Astrocyte (in vitro differentiated cells and primary cell): ENCODE results near the gene CR1L. TPM values are rescaled to one million over a fixed set of nuclear protein-coding genes. Genes with fewer than 3 reads are reported as not detected.
A peak's percentile ranks its signal among the peaks of the same experiment; 100 is the strongest.
"Not testable (repeated sequence)": the region's sequence is repeated elsewhere in the genome, so short reads cannot be mapped to it uniquely, and the experiment has no call there.

ENCODE experiments used
- DNase-seq: peaks from one replicate; pipeline ENCODE4 v3.0.0-alpha.2; 2010; ENCODE audit warnings: low read depth
- FAIRE-seq: peaks from 2 replicates; lab custom pipeline; 2011; peaks lifted over from hg19 to GRCh38; lab: Jason Lieb, UNC
- H2AFZ ChIP-seq: 2 replicates; pipeline ENCODE4 v1.6.0; 2012; ENCODE audit warnings: low read depth, low read length, inconsistent platforms
- H3K27ac ChIP-seq: 2 replicates; pipeline ENCODE4 v1.5.1; 2011; ENCODE audit warnings: low read depth, low read length, inconsistent platforms
- H3K27me3 ChIP-seq: 2 replicates; pipeline ENCODE4 v1.6.0; 2011; ENCODE audit warnings: low read length, inconsistent platforms; ENCODE audit not compliant: insufficient read depth
- H3K36me3 ChIP-seq: 2 replicates; pipeline ENCODE4 v1.5.1; 2011; ENCODE audit warnings: low read length, inconsistent platforms; ENCODE audit not compliant: insufficient read depth
- H3K4me1 ChIP-seq: 2 replicates; pipeline ENCODE4 v1.5.1; 2011; ENCODE audit warnings: low read length, inconsistent platforms; ENCODE audit not compliant: insufficient read depth
- H3K4me2 ChIP-seq: 2 replicates; pipeline ENCODE4 v1.6.0; 2012; ENCODE audit warnings: low read length, inconsistent platforms
- H3K4me3 ChIP-seq: 2 replicates; pipeline ENCODE4 v1.5.1; 2011; ENCODE audit warnings: low read depth, mild to moderate bottlenecking, low read length, inconsistent platforms; ENCODE audit not compliant: insufficient read depth
- H3K79me2 ChIP-seq: 2 replicates; pipeline ENCODE4 v1.6.0; 2012; ENCODE audit warnings: mild to moderate bottlenecking, low read length, inconsistent platforms; ENCODE audit not compliant: insufficient read depth
- H3K9ac ChIP-seq: 2 replicates; pipeline ENCODE4 v1.6.0; 2012; ENCODE audit warnings: mild to moderate bottlenecking, low read length, inconsistent platforms
- H3K9me3 ChIP-seq: 2 replicates; pipeline ENCODE4 v1.5.1; 2012; ENCODE audit warnings: low read depth, mild to moderate bottlenecking, low read length, inconsistent platforms; ENCODE audit not compliant: insufficient read depth
- H4K20me1 ChIP-seq: 2 replicates; pipeline ENCODE4 v1.6.0; 2012; ENCODE audit warnings: low read length, inconsistent platforms; ENCODE audit not compliant: insufficient read depth
- H3K27ac Mint-ChIP-seq: one replicate; pipeline ENCODE4 v1.8.0; 2021; ENCODE audit warnings: mild to moderate bottlenecking, mixed read lengths; ENCODE audit not compliant: unreplicated experiment
- H3K27me3 Mint-ChIP-seq: one replicate; pipeline ENCODE4 v1.8.0; 2021; ENCODE audit warnings: low read depth, mixed read lengths; ENCODE audit not compliant: unreplicated experiment
- H3K36me3 Mint-ChIP-seq: one replicate; pipeline ENCODE4 v1.8.0; 2021; ENCODE audit warnings: low read depth, mixed read lengths; ENCODE audit not compliant: unreplicated experiment
- H3K4me1 Mint-ChIP-seq: one replicate; pipeline ENCODE4 v1.8.0; 2021; ENCODE audit warnings: low read depth, mixed read lengths; ENCODE audit not compliant: unreplicated experiment
- H3K4me3 Mint-ChIP-seq: one replicate; pipeline ENCODE4 v1.8.0; 2021; ENCODE audit warnings: mild to moderate bottlenecking, moderate library complexity, mixed read lengths; ENCODE audit not compliant: unreplicated experiment
- H3K9me3 Mint-ChIP-seq: one replicate; pipeline ENCODE4 v1.8.0; 2021; ENCODE audit warnings: mild to moderate bottlenecking, mixed read lengths; ENCODE audit not compliant: unreplicated experiment
- CTCF ChIP-seq: IDR thresholded peaks from 2 replicates; pipeline ENCODE4 v1.5.1; 2011; ENCODE audit warnings: low read depth, mild to moderate bottlenecking, inconsistent platforms, low read length, moderate library complexity; ENCODE audit not compliant: insufficient read depth
- EZH2 ChIP-seq: IDR thresholded peaks from 2 replicates; pipeline ENCODE4 v1.6.1; 2012; ENCODE audit warnings: mild to moderate bottlenecking, low read length, inconsistent platforms; ENCODE audit not compliant: insufficient read depth
- total RNA-seq: library from RNA; stranded (reverse); gene quantifications from 2 replicates; pipeline ENCODE4 v1.2.1, GENCODE V29; 2021

CR1L gene
- total RNA-seq, 1 donor from 2014 or later = not detected

DNA sequence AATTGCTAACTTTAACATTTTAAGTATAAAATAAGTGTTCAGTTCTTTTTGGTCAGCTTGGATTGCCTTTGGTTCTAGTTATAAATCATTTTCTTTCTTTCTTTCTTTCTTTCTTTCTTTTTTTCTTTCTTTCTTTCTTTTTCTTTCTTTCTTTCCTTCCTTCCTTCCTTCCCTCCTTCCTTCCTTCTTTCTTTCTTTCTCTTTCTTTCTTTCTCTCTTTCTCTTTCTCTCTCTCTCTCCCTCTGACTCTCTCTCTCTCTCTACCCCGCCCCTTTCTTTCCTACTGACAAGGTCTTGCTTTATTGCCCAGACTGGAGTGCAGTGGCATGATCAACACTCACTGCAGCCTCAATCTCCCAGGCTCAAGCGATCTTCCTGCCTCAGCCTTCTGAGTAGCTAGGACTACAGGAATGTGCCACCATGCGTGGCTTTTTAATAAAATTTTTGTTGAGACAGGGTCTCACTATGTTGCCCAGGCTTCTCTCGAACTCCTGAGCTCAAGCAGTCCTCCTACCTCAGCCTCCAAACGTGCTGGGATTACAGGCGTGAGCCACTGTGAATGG lies 38.0 kb downstream of the CR1L start:
- H3K36me3 Mint-ChIP-seq, H3K9me3 ChIP-seq, H3K27me3 ChIP-seq, H3K4me2 ChIP-seq, H3K9me3 Mint-ChIP-seq, H3K4me1 ChIP-seq, H3K9ac ChIP-seq, H3K27ac Mint-ChIP-seq, H3K27me3 Mint-ChIP-seq, H4K20me1 ChIP-seq, DNase-seq, H3K79me2 ChIP-seq, H3K4me3 ChIP-seq, FAIRE-seq, H2AFZ ChIP-seq, H3K27ac ChIP-seq, H3K36me3 ChIP-seq, H3K4me3 Mint-ChIP-seq: not testable (repeated sequence)
- H3K4me1 Mint-ChIP-seq = peaks cover 25% of the 10 kb centered on the region

DNA sequence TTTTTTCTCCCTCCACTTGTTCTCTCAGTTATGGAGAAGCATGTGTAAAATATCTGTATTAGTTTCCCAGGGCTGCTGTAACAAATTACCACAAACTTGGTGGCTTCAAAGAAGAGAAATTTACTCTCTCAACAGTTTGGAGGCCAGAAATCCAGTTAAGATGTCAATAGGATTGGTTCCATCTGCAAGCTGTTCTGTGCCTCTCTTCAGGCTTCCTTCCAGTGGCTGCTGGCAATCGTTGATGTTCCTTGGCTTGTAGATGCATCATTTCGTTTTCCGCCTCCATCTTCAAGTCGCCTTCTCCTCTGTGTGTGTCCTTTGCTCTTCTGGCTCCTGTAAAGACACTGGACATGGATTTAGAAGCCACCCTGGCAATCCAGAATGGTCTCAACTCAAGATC lies 45.6 kb downstream of the CR1L start:
- not testable (repeated sequence) for H3K4me3 Mint-ChIP-seq, H3K4me1 Mint-ChIP-seq, H3K9me3 ChIP-seq, H3K9ac ChIP-seq, H3K27ac ChIP-seq, H3K36me3 Mint-ChIP-seq, H3K79me2 ChIP-seq, H4K20me1 ChIP-seq, H3K36me3 ChIP-seq, H3K4me2 ChIP-seq, H3K27me3 Mint-ChIP-seq, H3K4me1 ChIP-seq, H3K27me3 ChIP-seq, H3K9me3 Mint-ChIP-seq, DNase-seq, H3K27ac Mint-ChIP-seq, H3K4me3 ChIP-seq, H2AFZ ChIP-seq
- FAIRE-seq = peak; percentile 62

DNA sequence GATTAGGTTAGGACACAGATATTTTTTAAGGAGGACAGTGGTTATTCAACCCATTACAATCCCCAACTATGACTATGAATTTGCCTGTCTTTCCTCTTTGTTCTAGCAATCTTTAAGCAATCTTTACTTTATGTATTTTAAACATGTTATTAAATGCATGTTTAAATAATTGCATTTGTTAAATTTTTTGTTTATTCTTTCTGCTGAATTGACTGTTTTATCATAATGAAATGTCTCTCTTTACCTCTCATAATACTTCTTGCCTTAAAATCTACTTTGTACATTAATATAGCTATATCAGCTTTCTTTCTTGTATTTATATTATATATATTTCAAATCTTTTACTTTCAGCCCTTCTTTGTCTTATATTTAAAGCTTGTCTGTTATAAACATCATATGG lies 46.1 kb downstream of the CR1L start:
- peaks cover 2% of the 10 kb centered on the region for H3K9me3 Mint-ChIP-seq

More for the DNA sequence above, 46.1 kb downstream of the CR1L start:
- H3K36me3 Mint-ChIP-seq = no peaks in the 10 kb centered on the region
- H2AFZ ChIP-seq = no peak overlapping the region
- no peak for FAIRE-seq
- H3K4me1 ChIP-seq = no peaks in the 10 kb centered on the region
- H3K79me2 ChIP-seq = no peaks in the 10 kb centered on the region
- H3K36me3 ChIP-seq = no peaks in the 10 kb centered on the region
- no peak for DNase-seq
- no peak overlapping the region for H3K4me3 ChIP-seq
- TF ChIP-seq EZH2 (no peak), CTCF (no peak)
- no peak overlapping the region for H3K4me2 ChIP-seq
- H3K27ac ChIP-seq = no peak overlapping the region
- no peaks in the 10 kb centered on the region for H3K9me3 ChIP-seq
- peaks cover 2% of the 10 kb centered on the region for H3K4me1 Mint-ChIP-seq
- no peak overlapping the region for H3K9ac ChIP-seq
- H3K27me3 ChIP-seq = no peaks in the 10 kb centered on the region
- no peak overlapping the region for H3K4me3 Mint-ChIP-seq
- H3K27ac Mint-ChIP-seq = no peak overlapping the region
- H4K20me1 ChIP-seq = no peaks in the 10 kb centered on the region
- peaks cover 1% of the 10 kb centered on the region for H3K27me3 Mint-ChIP-seq
